A673 (cell line): ENCODE results near the gene HLA-DQA1. TPM values are rescaled to one million over a fixed set of nuclear protein-coding genes. Genes with fewer than 3 reads are reported as not detected.
"Not testable (repeated sequence)": the region's sequence is repeated elsewhere in the genome, so short reads cannot be mapped to it uniquely, and the experiment has no call there.

Experiments
- BruUV-seq: library from RNA; stranded (reverse); fragments of 400-500 nt; replicated peaks from 2 replicates; lab custom pipeline; 2021; lab: Mats Ljungman, UMichigan
- CTCF ChIA-PET: fragments of 300-600 bp; sonication (Branson Sonifier 250); formaldehyde crosslinking; loops from one replicate; lab custom pipeline; 2022; ENCODE audit warnings: antibody characterized with exemption; lab: Charles Lee
- POLR2A ChIA-PET: fragments of 300-600 bp; sonication (Branson Sonifier 250); formaldehyde crosslinking; loops from one replicate; lab custom pipeline; 2022; ENCODE audit warnings: antibody characterized with exemption; ENCODE audit not compliant: low non-redundant PET; lab: Charles Lee
- DNase-seq: peaks from one replicate; pipeline ENCODE4 v3.0.0-alpha.2; 2015; ENCODE audit warnings: low spot score
- H3K27ac ChIP-seq: fragments of 200-600 bp; sonication (generic); 2 replicates; pipeline ENCODE4 v1.5.1; 2016; ENCODE audit warnings: mixed run types, low read depth, mild to moderate bottlenecking, mixed read lengths, antibody characterized with exemption, low read length; ENCODE audit not compliant: poor library complexity, severe bottlenecking
- H3K27me3 ChIP-seq: fragments of 200-600 bp; sonication (generic); replicated peaks from 2 replicates; pipeline ENCODE4 v1.6.1; 2017; ENCODE audit warnings: mixed run types, low read depth, mild to moderate bottlenecking, mixed read lengths, antibody characterized with exemption, low read length; ENCODE audit not compliant: insufficient read depth, poor library complexity
- H3K36me3 ChIP-seq: fragments of 200-600 bp; sonication (generic); 2 replicates; pipeline ENCODE4 v1.6.1; 2016; ENCODE audit warnings: mixed run types, mild to moderate bottlenecking, mixed read lengths, antibody characterized with exemption, low read length; ENCODE audit not compliant: insufficient read depth, poor library complexity, severe bottlenecking
- H3K4me1 ChIP-seq: fragments of 200-600 bp; sonication (generic); 2 replicates; pipeline ENCODE4 v1.6.1; 2017; ENCODE audit warnings: mixed run types, mild to moderate bottlenecking, mixed read lengths, antibody characterized with exemption, low read length; ENCODE audit not compliant: insufficient read depth, poor library complexity, severe bottlenecking
- H3K4me3 ChIP-seq: fragments of 200-600 bp; sonication (generic); 2 replicates; pipeline ENCODE4 v1.5.1; 2016; ENCODE audit warnings: low read depth, mixed run types, mild to moderate bottlenecking, mixed read lengths, low read length; ENCODE audit not compliant: poor library complexity, severe bottlenecking
- H3K9me3 ChIP-seq: fragments of 200-600 bp; sonication (generic); 2 replicates; pipeline ENCODE4 v1.6.1; 2016; ENCODE audit warnings: mixed run types, low read depth, mild to moderate bottlenecking, mixed read lengths, antibody characterized with exemption, low read length; ENCODE audit not compliant: poor library complexity, severe bottlenecking
- CTCF ChIP-seq: fragments of 300-800, 200-600 bp; sonication (generic); conservative IDR thresholded peaks from 2 replicates; pipeline ENCODE4 v1.5.1; 2017; ENCODE audit warnings: low read depth, mild to moderate bottlenecking, antibody characterized with exemption, low read length, moderate library complexity, mixed read lengths
- EZH2 ChIP-seq: fragments of 200-600 bp; sonication (generic); IDR thresholded peaks from 2 replicates; pipeline ENCODE4 v1.6.1; 2017; ENCODE audit warnings: borderline replicate concordance, low read depth, mild to moderate bottlenecking, mixed read lengths, antibody characterized with exemption, low read length; ENCODE audit not compliant: poor library complexity, severe bottlenecking
- intact Hi-C: fragments of 100-400 bp; cut with micrococcal nuclease; formaldehyde crosslinking; loops from one replicate; pipeline ENCODE4 v1.10.0; 2022; ENCODE audit not compliant: unreplicated experiment
- total RNA-seq: library from RNA; stranded (reverse); gene quantifications from 2 replicates; pipeline ENCODE4 v1.2.3, GENCODE V29; 2021

Gene HLA-DQA1
- total RNA-seq, 1 experiment from 2014 or later, result not detected

GRCh38 chr6:32627831-32628230, 9.4 kb upstream of the HLA-DQA1 start:
- ChIA-PET POLR2A (no interaction called here), CTCF (no interaction called here)
- DNase-seq, result peak; percentile 9
- Histone ChIP-seq H3K36me3 (no peaks in the 10 kb centered on the region), H3K27ac (no peak overlapping the region), H3K4me1 (no peaks in the 10 kb centered on the region), H3K4me3 (no peak overlapping the region), H3K27me3 (no peaks in the 10 kb centered on the region), H3K9me3 (no peaks in the 10 kb centered on the region)
- no TSS peak for BruUV-seq
- intact Hi-C loops, result no loop called here
- no peak for TF ChIP-seq EZH2
- TF ChIP-seq CTCF, result no peak

DNA sequence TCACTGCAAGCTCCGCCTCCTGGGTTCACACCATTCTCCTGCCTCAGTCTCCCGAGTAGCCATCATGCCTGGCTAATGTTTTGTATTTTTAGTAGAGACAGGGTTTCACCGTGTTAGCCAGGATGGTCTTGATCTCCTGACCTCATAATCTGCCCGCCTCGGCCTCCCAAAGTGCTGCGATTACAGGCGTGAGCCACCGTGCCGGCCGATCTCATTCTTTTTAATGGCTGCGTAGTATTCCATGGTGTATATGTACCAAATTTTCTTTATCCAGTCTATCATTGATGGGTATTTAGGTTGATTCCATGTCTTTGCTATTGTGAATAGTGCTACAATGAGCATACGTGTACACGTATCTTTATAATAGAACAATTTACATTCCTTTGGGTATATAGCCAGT, 7.4 kb upstream of the HLA-DQA1 start:
- H3K9me3 ChIP-seq, DNase-seq, H3K36me3 ChIP-seq, H3K27me3 ChIP-seq, H3K4me1 ChIP-seq, H3K27ac ChIP-seq, BruUV-seq, intact Hi-C loops, POLR2A ChIA-PET, CTCF ChIA-PET, H3K4me3 ChIP-seq: not testable (repeated sequence)

DNA sequence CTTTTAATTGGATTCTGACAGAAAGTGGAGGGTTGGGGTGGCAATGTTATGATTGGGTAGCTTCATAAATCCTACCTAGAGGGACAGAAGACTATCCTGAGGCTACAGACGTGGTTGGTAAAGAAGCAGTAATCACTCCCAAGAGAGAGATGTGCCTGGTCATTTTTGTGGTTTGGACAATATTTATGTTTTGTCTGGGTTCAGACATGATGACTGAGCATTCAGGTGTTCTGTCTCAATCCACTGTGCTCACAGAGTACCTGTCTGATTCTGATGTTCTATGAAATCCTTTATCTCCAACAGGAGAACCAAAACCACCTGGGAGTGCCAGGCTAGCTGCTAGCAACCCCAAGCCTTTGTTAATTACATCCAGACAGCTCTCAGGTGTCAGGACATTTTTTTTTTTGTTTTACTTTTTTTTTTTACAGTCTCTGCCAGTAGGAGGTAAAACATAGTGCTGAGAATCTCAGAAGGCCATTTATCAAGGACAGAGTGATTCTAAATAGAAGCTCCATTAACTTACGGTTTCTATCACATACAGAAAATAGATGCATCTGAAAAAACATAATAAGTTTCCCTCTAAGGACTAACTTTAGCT, 1.6 kb upstream of the HLA-DQA1 start:
- no peaks in the 10 kb centered on the region for H3K4me1 ChIP-seq
- no TSS peak for BruUV-seq
- H3K27me3 ChIP-seq, result no peaks in the 10 kb centered on the region
- H3K36me3 ChIP-seq, result no peaks in the 10 kb centered on the region
- no peak overlapping the region for H3K27ac ChIP-seq
- no peak overlapping the region for H3K4me3 ChIP-seq
- CTCF ChIA-PET, result no interaction called here
- H3K9me3 ChIP-seq, result no peaks in the 10 kb centered on the region
- POLR2A ChIA-PET, result no interaction called here
- no peak for DNase-seq
- TF ChIP-seq EZH2, result no peak
- no peak for TF ChIP-seq CTCF
- intact Hi-C loops, result no loop called here

GRCh38 chr6:32637883-32638282, 677 bp downstream of the HLA-DQA1 start:
- Histone ChIP-seq H3K27me3 (no peaks in the 10 kb centered on the region), H3K27ac (no peak overlapping the region), H3K4me1 (no peaks in the 10 kb centered on the region), H3K36me3 (no peaks in the 10 kb centered on the region), H3K4me3 (no peak overlapping the region), H3K9me3 (no peaks in the 10 kb centered on the region)
- TF ChIP-seq CTCF (no peak), EZH2 (no peak)
- no peak for DNase-seq
- POLR2A ChIA-PET, result no interaction called here
- BruUV-seq, result no TSS peak
- CTCF ChIA-PET, result no interaction called here
- intact Hi-C loops, result no loop called here
